ENCODE data around the gene ATXN1.

Gene ATXN1

DNA sequence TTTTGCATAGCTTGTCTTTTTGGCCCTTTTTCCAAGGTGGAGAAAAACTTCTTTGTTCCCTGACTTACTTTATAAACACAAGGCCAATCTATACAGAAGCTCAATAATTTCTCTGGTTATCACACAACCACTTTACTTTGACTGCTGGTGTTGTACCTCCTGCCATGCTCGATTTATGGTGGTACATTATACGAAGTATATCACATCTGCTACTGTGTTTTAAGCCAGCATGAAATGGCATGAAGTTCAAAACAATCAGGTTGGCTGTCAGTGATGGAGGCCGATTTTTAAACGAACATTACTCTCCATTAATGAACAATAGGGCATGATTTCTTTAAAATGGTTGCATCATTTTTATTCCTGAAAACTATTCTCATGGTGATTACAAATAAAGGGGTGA is 21.0 kb upstream of the ATXN1 start:
- DNase-seq = no peak

- DNase-seq = no peak
Measured at GRCh38 chr6:16781348-16782169, 20.3 kb upstream of the ATXN1 start.

DNA sequence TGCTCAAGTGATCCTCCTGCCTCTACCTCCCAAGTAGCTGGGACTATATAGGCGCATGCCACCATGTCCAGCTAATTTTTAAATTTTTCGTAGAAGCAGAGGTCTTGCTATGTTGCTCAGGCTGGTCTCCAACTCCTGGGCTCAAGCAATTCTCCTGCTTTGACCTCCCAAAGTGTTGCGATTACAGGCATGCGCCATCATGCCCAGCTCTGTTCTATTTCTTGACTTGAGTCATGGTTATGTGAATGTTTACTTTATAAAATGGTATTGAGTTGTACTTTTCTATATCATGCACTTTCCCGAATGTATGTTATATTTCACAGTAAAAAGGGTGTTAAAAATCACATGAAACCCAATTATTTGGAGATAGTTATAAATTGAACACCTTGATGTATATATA is 17.3 kb upstream of the ATXN1 start:
- no peak for DNase-seq

DNA sequence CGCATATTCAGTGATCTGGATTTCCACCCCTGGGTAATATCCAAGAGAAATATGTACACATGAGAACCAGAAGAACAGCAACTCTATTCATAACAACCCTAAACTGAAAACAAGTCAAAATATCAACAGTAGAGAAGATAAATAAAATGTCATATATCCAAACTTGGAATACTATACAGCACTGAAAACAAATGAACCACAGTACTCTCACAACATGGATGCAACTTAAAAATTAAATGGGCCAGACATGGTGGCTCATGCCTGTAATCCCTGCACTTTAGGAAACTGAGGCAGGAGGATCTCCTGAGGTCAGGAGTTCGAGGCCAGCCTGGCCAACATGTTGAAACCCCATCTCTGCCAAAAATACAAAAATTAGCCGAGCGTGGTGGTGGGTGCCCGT is 16.5 kb upstream of the ATXN1 start:
- no peak for DNase-seq

DNA sequence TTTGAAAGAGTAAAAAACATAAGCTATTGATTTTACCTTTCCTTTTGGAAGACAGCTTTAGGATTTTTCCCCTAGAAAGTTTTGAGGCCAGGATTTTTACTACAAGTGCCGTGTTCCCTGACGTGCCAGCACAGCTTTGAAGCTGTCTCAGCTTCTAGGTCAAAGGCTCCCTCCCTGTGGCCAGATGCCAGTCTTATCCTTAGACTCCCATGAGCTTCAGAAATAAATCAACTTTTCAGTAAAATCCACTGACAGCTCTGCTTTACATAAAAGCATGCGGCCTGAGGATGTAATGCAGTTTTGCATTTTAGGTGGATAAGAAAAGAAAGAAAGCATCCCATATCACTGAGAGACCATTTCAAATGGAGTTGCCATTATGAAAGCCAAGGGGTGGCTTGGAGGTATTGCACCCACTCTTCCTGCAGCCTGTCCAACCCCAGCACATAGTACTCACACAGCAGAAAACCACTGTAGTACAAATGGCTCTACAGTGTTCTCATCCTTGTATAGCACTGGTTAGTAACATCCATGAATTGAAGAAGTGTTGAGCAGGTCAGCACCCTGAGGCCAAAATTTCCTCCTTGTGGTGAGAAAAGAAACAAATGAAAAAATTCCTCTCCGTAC is 15.2 kb upstream of the ATXN1 start:
- DNase-seq = no peak

GRCh38 chr6:16774437-16774836 is 13.2 kb upstream of the ATXN1 start:
- DNase-seq = no peak

DNA sequence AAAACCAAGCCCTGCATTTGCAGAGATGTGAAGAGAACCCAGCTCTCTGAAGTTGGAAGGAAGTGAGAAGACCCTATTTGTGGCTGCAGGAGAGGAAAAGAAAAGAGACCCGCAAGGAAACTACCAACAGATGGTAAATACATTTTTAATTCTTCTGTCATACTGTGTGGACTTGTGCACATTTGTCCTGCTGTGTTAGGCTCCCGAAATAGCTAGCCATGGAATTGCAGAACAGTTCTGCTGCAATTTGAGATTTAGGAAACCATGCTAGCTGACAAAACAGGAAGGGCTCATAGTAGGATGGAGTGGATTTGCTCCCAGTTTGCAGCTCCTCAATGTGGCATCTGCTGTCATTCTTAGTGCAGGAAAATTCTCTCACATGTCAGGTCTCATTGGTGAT is 12.1 kb upstream of the ATXN1 start:
- no peak for DNase-seq

DNA sequence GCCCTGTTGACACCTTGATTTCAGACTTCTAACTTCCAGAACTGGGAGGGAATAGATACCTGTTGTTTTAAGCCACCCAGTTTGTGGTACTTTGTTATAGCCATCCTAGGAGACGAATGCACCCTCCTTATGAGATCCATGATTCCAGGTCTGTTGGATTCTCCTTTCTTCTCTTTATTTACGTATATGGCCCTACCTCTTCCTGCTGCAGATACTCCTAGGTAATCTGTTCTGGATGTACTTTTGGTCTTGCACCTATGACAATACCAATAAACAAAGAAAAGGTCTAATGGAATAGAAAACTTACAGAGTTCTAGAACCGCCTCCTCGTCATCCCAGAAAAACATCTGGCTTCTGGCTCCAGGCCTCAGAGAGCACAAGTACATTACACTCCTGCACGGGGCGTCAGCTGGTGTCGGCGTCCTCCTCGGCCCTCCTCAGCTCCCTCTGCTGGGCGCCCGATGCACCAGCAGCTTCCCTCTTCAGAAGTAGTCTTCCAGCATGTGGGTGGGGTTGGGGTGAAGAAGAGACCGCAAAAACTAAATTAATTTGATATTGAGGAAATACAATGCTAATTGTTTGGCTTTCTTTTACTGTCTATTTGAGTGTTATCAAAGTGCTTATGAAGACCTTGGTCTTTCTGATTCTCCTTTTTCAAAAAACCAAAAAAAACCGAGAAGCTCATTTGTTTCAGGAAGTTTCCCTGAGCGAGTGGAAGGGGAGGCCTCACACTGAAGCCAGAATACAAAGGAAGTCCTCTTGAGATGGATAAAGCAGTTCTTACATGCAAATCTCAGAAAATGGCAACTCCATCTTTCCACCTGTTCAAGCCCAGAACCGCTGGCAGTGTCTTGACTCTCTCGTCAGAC is 9.7 kb upstream of the ATXN1 start:
- peak; percentile 76 for DNase-seq

GRCh38 chr6:16769986-16770376 is 8.7 kb upstream of the ATXN1 start:
- DNase-seq = no peak

DNA sequence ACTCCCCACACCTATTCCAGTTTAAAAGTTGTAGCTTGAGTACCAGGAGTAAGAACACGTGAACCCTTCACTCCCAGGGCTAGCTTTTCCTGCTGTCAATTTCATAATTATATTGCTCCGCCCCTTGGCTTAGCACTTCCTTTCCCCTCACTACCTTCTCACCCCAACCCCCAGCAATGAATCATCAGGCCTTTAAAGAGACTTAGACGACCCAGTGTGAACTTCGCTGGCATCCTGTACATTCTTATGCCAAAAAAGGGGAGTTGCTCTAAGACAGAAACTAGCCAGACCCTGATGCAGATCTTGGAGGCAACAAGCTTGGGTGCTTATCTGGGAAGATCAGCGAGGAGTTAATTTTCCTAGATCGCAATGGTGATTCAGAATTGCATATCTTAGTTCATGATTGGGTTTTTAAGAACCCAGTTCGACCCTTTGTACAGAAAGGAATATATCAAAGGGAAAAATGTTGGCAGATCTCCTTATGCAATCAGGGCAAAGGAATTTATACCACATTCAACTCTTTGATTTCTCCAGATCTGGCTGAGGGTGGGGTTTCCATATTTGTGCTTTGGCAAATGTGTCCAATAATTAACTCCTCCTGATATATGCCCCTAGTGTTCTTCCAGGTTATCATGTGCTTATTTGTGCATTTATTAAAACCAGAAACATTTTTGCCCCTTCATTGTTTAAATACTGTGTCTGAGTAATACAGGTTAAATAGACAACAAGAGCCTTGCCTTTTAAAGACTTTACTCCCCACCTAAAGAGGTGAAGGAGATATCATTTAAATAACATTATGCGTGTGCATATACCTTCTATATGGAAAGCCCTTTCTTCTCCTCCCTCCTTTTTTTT is 8.1 kb upstream of the ATXN1 start:
- DNase-seq = peak; percentile 62

DNA sequence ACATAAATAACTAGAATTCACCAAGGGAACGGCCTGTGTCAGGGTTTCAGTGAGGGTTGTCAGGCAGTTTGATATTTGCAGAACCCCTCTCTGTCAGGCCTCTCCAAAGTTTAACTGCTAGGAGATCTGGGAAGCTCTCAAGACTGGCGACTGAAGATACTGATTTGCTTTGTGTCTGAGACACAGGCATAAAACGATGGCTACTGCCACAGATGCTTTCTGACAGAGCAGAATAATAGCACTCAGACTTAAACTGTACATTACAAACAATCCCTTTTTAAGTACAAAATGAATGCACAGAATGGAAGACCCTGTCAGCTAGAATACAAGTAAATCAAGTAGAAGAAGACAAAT is 7.2 kb upstream of the ATXN1 start:
- DNase-seq = no peak

- no peak for DNase-seq
Measured at GRCh38 chr6:16767765-16768476, 6.7 kb upstream of the ATXN1 start.

GRCh38 chr6:16766836-16767745 is 5.8 kb upstream of the ATXN1 start:
- DNase-seq = no peak

- no peak for DNase-seq
Measured at GRCh38 chr6:16766043-16766536, 4.8 kb upstream of the ATXN1 start.

DNA sequence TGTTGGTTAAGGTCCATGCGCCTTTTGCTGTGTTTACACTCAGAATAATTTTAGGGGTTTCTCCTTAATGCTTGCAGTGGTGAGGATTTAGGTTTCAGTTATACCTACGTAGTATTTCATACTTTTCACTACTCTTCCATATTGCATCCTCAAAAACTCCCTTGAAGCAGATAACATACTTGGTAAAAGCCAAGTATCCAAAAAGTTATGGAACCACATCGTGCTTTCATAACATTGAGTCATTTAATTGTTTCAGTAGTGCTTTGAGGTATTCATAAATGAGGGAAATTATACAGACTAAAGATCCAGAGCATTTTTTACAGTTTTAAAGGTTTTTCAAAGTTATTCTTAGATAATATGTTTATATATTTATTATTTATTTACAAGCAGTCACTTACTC is 4.0 kb upstream of the ATXN1 start:
- no peak for DNase-seq

- no peak for DNase-seq
Measured at GRCh38 chr6:16764188-16764950, 3.1 kb upstream of the ATXN1 start.

- peak; percentile 51 for DNase-seq
Measured at GRCh38 chr6:16762550-16763477, 1.6 kb upstream of the ATXN1 start.

GRCh38 chr6:16762268-16762549 is 949 bp upstream of the ATXN1 start:
- no peak for DNase-seq
